Urothelium cell line (cell line): ENCODE measurements around the gene FCGR1A.
"Not testable (repeated sequence)": the region's sequence is repeated elsewhere in the genome, so short reads cannot be mapped to it uniquely, and the experiment has no call there.

Source experiments
- DNase-seq: peaks from one replicate; pipeline ENCODE4 v3.0.0; 2011; ENCODE audit warnings: low spot score, mixed read lengths
- FAIRE-seq: peaks from 2 replicates; lab custom pipeline; 2011; peaks lifted over from hg19 to GRCh38; lab: Jason Lieb, UNC

Gene FCGR1A

DNA sequence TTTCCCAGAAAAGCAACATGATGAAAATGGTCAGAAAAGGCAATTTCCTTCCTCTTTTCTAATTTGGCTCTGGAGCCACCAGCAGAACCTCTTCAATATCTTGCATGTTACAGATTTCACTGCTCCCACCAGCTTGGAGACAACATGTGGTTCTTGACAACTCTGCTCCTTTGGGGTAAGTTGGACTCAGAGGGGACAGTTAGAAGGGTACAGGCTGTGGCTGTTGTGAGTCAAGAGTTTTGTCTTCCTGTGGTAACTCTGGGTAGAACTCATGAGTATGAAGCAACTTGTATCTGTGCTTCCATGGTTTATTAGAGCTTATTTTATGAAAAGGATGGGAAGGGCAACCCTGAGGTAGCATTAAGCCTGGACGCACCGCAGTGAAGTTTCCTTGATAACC, at the start of gene FCGR1A:
TSS of gene FCGR1A (plus strand) at position 95 of the 400 bp plus-strand sequence. CDS start at position 145, 50 bp downstream.
- not testable (repeated sequence) for FAIRE-seq, DNase-seq

DNA sequence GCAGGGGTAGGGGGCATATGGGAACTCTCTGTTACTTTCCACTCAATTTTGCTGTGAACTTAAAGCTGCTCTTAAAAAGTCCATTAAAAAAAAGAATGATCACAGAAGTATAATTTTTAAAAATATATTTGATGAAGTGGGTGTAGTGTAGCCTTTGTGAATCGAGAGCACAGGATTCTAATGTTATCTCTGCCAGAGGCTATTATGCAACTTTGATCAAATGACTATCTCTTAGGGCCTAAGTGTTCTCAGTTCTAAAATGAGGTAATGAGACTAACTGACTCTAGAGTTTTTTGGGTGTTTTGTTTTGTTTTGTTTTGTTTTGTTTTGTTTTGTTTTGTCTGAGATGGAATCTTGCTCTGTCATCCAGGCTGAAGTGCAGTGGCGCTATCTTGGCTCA, 49.7 kb upstream of the FCGR1A start:
- DNase-seq, FAIRE-seq: not testable (repeated sequence)

DNA sequence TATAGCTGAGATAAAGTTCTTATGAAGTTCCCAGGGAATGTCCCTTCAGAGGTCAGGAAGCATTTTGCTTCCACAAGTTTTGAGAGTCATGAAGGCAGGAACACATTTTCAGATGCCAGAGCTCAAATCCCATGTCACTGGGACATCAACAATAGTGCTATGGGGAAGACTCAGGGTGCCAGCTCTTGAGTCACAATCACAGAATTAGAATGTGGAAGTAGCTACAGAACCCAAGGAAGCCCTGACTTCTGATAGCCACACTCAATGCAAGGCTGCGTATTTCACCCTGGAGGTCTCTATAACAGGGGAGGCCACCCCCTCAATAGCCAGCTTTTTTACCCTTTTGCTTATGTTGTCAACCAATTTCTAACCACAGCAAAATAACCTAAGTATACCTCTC, 47.8 kb upstream of the FCGR1A start:
- not testable (repeated sequence) for FAIRE-seq, DNase-seq

DNA sequence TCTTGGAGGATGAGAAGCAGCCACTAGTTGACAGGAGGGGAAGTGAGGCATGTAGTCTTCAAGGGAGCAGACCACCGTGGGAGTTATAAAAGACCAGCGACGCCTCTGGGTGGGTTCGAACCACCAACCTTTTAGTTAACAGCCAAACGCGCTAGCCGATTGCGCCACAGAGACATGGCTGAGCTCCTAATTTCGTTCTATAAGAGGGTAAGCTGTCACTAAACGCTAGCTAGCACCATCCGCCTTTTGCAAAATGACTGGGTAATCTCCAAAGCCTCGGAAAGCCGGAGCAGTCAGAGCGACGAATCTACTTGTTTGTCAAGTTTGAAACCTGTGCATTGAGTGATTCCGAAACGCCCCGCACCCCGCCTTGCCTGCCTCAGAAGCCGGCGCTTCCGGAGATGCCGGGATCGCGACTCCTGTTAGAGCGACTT, 42.3 kb upstream of the FCGR1A start:
- DNase-seq, FAIRE-seq: not testable (repeated sequence)

DNA sequence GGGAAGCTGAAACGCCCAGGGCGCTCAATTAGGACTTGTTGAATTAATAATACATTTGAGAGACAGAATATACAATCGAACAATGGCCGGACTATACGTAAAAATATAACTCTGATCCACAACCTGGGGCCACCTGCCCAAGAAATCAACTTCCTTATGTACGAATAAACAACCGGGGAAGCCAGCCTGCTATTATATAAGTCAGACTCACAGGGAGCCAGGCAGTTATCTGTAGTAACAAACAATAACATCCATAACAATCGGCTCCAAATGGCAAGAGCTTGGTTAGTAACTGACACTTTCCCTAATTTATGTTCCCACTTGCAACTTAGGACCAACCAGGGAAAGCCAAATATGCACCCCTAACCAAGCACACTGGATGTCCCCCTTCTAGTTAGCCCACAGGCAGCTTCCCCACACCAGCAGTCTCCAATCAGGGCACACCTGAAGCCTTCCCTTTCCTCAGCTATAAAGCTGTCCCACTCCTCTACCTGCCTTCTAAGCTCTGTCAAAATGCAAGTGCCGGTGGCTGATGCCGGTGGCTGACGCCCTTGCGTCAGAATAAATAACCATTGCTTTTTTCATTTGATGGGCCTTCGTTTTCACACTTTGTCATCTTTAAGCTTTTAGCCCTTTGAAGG, 41.8 kb upstream of the FCGR1A start:
- FAIRE-seq, DNase-seq: not testable (repeated sequence)

DNA sequence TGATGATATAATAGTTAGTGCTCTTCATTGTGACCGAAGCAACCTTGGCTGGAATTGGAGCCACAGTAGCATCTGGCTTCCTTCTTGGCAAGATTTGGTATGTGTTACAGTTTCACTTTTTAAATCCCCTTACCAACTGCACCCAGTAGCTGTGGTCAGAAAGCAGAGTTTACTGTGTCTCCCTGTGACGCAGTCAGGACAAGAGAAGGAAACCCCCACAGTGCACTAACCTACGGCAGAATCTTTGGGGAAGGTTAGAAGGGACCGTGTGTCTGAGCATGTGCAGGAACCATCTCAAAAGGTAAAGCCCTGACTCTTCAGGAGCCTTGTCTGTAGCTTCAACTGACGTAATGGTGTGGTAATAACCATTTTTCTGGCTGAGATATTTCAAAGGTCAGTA, 40.6 kb upstream of the FCGR1A start:
- not testable (repeated sequence) for DNase-seq, FAIRE-seq

GRCh38 chr1:149746463-149747356, 35.8 kb upstream of the FCGR1A start:
- DNase-seq, result not testable (repeated sequence)
- FAIRE-seq, result peak; percentile 52

DNA sequence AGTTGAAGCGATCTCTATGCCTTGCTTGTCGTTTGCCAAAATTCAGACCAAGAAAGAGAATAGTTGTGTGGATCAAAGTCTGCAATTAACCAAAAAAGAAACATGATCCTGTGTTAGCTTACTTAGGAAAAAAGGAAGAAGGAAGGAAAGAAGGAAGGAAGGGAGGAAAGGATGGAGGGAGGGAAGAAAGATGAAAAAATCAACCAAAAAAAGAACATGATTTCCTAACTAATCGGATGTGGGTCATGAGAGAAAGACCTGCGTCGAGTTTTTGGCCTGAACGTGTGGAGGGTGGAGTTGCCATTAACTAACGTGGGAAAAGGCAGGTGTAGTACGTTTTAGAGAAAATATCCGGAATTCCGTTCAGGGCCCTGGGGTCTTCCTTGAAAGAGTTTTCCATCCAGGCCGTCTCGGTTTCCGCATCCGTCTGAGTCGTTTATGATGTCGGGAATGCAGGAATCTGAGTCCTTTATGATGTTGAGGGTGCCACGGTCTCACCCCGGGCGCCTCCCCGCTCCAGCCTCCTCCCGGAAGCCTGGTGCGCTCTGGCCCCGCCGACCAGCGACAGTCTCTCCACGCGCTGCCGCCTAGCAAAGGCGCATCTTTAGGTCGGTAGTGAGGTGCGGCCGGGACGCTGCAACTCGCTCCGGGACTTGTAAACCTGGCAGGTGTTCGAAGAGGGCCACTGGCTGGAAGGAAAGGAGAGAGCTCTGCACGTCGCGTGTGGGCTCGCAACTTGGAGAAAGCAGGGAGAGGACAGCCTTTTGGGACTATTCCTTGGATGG, 34.9 kb upstream of the FCGR1A start:
- FAIRE-seq, DNase-seq: not testable (repeated sequence)

GRCh38 chr1:149748144-149748500, 34.4 kb upstream of the FCGR1A start:
- not testable (repeated sequence) for DNase-seq, FAIRE-seq

DNA sequence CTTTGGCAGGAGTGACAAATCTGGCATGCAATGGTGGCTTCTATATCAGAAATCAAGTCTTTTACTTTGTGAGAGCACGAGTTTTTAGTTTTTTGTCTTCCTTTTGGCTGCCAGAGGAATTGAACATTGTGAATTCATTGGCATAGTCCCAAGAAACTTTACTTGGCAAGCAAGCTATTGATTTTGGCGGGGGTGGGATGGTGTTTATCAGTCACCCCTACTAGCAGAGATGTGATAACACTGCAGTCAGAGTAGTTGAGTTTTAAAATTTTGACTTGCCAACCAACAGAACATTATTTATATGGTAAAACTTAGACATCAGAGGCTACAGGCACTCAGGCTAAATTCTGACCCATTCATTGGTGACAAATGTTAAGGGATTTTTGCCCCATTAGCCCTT, 31.9 kb upstream of the FCGR1A start:
- DNase-seq, FAIRE-seq: not testable (repeated sequence)

DNA sequence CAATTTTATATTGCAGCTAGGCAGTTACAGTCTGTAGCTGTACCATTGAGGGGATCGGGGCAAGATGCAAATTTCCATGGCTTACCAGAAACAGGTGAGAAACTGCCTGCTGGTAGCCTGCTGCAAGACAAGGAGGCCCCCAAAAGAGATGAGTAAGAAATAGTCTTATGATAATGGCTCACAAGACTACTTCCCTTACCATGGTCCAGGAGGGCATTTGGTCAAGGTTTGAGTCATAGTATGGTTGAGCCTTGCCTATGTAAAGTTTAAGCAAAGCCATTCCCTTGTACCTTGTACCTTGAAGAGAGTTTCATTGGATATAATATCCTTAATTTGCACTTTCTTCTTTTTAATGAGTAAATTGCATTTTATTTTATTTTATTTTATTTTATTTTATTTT, 30.3 kb upstream of the FCGR1A start:
- not testable (repeated sequence) for DNase-seq, FAIRE-seq

DNA sequence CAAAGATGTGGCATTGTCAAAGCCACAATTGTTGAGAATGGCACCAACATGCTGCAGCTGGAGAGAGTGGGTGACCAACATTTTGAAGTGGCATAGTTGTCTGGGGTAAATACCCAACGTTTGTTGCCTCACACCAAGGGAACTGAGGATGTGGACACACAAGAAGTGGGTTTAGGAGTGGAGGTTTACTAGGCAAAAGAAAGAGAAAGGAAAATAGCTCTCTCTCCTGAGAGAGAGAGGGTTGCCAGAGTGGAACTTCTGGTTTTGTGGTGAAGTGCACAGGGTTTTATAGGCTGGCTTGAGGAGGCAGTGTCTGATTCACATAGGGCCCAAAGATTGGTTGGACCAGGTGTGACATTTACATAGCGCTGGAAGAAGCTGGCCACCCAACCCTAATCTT, 29.0 kb upstream of the FCGR1A start:
- not testable (repeated sequence) for FAIRE-seq, DNase-seq

DNA sequence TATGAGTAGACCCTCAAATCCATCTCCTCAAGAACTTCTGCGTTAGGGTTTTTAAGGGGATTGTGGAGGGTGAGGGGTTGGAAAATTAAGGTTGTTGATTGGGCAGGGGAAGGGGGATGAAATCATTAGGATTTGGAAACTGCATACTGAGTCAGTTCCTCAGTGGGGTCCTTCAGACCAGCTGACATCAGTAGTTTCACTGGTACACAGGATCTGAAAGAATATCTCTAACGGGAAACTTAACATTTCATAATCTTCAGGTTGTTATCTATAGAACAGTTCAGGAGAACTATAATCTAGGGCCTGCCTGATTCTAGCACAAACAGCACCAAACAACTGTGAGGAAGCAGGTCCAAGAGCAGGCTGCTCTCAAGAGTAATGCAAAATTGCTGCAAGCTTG, 27.2 kb upstream of the FCGR1A start:
- not testable (repeated sequence) for DNase-seq, FAIRE-seq

- DNase-seq, FAIRE-seq: not testable (repeated sequence)
These were observed 20.2 kb upstream of the FCGR1A start for GRCh38 chr1:149762294-149762693.

- FAIRE-seq, DNase-seq: not testable (repeated sequence)
These were observed 18.2 kb upstream of the FCGR1A start for GRCh38 chr1:149764087-149764800.

- FAIRE-seq, DNase-seq: not testable (repeated sequence)
These were observed 16.3 kb upstream of the FCGR1A start for GRCh38 chr1:149766241-149766640.

DNA sequence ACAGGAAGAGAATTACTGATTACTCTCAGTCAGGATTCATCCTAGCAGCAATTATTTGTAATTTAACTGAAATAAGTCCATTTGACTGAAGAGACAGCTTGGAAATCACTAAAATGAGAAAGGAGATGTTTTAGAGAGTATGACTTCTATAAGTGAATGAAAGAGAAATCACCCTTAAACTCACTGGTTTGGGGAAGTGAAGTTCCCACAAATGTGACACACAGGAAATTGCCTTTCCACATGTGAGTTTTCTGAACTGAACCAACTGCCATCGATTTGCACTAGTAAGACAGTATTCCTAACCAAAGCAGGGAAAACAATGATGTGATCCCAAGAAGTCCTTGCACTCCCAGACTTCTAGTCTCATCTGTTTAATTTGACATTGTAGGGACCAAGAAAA, 13.3 kb upstream of the FCGR1A start:
- not testable (repeated sequence) for DNase-seq, FAIRE-seq

- not testable (repeated sequence) for FAIRE-seq, DNase-seq
These were observed 11.8 kb upstream of the FCGR1A start for GRCh38 chr1:149770661-149771060.

- DNase-seq, FAIRE-seq: not testable (repeated sequence)
These were observed 10.7 kb upstream of the FCGR1A start for GRCh38 chr1:149771653-149772425.
